GM19438 (cell line): Measurements from ENCODE around the gene APCDD1L.
"Not testable (repeated sequence)": the region's sequence is repeated elsewhere in the genome, so short reads cannot be mapped to it uniquely, and the experiment has no call there.

Source experiments
- ATAC-seq: cut with Tn5 transposase; IDR thresholded peaks from one replicate; pipeline ENCODE4 v1.9.1; 2021; ENCODE audit warnings: low read depth; ENCODE audit not compliant: unreplicated experiment

APCDD1L gene

DNA sequence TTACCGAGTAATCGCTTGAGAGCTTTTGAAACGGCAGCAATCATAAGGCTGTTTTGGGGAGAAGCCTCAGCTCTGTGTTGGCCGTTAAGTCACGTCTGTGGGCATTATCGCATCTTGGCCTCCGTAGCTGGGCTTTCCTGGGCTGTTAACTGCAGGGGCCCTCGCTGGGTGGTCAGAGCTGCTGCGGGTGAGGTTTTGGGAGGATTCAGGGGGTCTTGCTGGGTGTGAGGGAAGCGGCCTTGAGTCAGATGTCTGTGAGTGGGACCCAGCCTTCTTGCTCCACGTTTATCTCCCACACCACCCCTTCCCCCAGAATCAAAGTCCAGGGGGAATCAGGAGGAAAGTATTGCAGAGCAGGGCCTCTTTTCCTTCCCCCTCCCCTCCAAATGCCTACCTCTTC, 3.2 kb upstream of the APCDD1L start:
- ATAC-seq, result no peak

DNA sequence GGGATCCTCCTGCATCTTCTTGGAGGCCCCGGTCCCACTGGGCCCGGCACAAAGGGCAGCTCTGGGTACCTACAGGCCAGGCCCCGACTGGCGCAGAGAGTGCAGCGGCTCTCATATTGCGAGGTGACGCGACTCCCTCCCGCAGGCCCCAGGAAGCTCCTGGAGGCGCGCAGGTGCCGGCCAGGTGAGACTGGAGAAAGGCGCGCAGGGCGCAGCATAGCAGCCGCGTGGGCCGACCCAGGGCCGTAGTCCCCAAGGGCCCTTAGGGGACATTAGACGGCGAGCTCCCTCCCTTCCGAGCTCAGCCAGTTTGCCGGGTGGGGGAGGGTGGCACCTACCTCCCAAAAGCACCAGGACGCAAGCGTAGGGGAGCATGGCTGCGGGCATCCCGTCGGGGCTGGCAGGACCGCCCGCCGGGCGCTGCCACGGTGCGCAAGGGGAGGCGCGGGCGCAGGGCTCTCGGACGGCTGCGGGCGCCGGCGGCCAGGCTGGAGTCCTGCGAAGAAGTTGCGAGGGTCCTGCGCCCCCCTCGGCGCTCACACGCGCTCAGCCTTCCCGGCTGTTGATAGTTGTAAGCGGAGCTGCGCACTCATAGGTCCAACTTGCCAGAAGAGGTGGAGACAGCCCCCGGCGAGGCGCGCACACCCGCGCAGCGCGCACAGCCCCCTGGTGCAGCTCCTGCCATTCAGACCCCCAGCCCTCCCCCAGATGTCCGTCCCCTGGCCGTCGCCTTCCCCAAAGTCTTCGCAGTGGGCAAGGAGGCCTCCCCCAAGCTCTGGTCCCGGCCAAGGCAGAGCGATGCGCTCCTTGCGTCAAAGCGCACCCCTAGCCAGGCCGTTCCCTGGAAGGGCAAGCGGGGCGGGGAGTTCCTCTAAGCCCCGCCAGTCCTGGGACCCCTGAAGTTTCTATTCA, 622 bp downstream of the APCDD1L start:
- no peak for ATAC-seq

DNA sequence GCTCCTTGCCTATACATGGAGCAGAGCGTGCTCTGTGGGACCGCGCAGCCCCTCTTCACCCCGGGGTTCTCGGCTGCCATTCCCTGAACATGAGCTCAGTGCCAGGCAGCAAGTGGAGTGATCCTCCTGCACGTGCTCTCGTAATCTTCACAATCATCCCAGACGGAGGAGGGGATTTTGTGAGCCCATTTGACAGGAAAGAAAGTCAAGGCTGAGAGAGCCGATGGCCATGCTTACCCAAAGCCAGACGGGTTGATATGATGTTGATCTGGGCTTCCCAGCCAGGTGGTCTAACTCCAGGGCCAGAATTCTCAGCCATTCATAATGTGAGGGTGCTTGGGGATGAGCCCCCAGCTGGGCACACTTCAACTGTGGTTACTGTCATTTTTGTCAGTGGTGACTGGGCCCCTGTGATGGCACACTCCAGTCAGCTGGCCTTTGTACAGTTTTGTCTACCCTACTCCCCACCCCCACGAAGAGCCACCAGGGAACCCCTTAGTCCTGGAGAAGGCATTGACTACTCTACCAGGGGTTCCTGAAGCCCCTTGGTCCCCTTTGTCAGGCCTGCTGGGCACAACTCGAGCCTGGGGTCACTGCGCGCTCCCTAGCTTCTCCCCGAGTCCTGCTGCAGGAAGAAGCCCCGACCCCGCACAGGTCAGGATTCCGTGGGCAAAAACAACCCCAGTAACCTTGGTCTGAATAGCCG, 1.5 kb downstream of the APCDD1L start:
- ATAC-seq, result no peak

- ATAC-seq, result no peak
Measured at GRCh38 chr20:58512808-58513552, 2.2 kb downstream of the APCDD1L start.

GRCh38 chr20:58511861-58512260, 3.3 kb downstream of the APCDD1L start:
- no peak for ATAC-seq

- ATAC-seq, result no peak
Measured at GRCh38 chr20:58511364-58511763, 3.8 kb downstream of the APCDD1L start.

DNA sequence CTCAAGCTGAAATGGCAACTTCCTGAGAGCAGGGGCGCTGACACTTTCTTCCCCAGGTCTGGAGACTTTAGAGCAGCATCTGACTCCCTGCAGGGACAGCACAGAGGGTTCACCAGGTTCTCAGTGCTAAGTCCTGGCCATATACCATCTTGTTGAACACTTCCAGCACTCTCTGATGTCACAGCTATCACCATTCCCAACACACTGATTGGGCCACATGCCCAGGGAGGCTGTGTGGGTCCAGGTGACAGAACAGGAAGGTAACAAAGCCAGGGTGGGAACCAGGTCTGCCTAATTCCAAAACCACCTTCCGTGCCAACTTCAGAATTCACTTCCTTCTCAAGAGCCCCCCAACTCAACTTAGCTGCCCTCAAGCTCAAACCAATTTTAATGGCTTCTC, 4.3 kb downstream of the APCDD1L start:
- no peak for ATAC-seq

GRCh38 chr20:58508762-58509395, 6.3 kb downstream of the APCDD1L start:
- no peak for ATAC-seq

DNA sequence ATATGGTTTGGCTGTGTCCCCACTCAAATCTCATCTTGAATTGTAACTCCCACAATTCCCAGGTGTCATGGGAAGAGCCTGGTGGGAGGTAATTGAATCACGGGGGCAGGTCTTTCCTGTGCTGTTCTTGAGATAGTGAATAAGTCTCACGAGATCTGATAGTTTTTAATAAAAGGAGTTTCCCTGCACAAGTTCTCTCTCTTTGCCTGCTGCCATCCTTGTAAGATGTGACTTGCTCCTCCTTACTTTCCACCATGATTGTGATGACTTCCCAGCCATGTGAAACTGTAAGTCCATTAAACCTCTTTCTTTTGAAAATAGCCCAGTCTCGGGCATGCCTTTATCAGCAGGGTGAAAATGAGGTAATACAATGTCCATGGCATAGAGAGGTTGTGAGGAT, 8.2 kb downstream of the APCDD1L start:
- not testable (repeated sequence) for ATAC-seq

- ATAC-seq, result no peak
Measured at GRCh38 chr20:58504566-58504965, 10.6 kb downstream of the APCDD1L start.

DNA sequence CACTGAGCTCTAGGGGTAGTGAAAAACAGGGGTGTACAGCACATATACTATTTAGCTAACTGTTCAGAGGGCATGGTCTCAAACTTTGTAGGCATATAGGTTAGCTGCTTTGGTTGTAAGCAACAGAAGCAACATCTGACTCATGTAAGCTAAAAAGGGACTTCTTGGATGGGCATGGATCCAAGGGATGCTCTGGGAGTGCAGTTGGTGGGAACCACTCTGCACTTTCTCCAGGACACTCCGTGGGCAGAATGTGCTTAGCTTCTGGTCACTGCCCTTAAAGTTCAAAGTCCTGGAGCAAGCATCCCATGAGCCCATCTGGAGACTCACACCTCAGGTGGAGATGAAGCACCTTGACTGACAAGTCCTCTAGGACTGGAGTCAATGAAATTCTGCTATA, 11.5 kb downstream of the APCDD1L start:
- no peak for ATAC-seq

- ATAC-seq, result no peak
Measured at GRCh38 chr20:58500256-58500655, 14.9 kb downstream of the APCDD1L start.

DNA sequence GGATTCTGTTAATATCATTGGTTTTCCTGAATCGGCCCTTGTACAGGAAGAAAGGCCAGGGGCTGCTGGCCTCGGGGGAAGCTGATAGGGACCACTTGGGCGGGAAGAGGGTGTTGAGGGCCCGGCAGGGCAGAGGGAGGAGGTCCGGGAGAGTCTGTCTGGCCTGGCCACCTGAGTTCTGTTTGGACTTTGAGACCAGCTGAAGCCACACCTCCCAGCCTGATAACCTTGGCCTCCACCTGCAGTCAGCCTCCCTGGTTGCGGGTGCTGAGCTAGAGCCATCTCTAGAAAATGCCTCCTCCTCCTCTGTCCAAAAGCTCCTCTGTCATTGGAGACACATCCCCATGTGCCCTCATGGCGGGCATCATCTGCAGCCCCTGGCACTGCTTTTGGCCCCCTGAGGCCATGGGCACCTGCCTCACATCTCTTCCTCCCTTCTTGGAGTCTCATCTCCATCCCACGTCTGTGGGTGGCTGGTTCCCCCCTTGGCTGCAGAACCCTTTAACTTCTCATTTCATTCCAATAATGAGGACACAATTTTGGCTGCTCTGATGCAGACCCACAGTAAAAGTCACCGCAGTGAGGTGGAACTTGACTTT, 16.6 kb downstream of the APCDD1L start:
- no peak for ATAC-seq

DNA sequence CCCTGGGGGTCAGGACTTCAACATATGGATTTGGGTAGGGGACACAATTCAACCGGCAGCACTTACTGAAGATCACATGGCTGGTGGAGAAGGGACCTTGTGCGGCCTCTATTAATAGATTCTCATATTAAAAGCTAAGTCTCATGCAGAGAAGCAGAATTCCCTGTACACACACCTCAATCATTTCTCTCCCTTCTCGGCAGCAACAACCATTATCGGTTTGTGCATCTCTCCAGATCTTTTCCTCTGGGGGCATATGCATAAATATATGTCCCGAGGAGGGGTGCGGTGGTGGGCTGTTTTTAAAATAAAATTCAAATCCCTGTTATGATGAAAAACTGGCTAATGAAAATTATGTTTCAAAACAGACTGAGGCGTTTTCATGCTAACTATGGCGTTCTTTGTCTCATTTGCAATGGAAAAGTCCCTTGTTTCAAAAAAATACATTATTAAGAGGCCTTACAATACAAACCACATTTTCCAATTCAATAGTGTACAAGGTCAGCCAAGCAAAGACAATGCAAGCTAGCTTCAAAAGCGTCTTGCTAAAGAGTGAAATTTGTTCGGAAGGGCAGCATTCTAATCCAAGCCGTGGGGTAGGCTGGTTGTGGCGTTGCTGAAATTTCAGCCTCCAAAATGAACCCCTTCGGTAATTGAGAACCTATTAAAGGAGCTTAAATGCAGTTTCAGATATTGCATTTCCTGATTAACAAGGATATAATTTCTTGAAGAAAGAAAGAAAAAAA, 17.3 kb downstream of the APCDD1L start:
- ATAC-seq, result no peak

DNA sequence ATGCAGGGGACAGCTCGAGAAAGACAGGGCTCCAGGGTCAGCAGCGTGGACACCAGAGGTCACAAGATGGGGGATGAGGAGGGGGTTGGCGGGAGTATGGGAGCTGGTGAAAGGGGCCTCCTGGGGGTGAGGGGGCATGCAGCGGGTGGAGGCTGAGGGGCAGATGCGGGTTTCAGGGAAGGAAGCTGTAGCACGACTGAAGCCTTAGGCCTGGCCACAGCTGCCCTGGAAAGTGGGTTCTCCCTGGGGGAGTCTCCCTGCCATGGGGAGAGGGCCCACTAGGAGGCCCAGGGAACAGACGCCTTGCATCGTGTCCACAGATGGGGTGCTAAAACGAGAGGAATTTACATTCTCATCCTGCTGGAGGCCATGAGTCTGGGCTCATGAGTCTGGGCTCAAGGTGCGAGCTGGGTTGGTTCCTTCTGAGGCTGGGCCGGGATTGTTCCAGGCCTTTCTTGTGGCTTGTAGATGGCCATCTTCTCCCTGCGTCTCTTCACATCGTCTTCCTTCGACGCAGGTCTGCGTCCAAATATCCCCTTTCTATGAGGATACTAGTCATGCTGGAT, 18.0 kb downstream of the APCDD1L start:
- ATAC-seq, result no peak

- ATAC-seq, result no peak
Measured at GRCh38 chr20:58496429-58496769, 18.8 kb downstream of the APCDD1L start.

DNA sequence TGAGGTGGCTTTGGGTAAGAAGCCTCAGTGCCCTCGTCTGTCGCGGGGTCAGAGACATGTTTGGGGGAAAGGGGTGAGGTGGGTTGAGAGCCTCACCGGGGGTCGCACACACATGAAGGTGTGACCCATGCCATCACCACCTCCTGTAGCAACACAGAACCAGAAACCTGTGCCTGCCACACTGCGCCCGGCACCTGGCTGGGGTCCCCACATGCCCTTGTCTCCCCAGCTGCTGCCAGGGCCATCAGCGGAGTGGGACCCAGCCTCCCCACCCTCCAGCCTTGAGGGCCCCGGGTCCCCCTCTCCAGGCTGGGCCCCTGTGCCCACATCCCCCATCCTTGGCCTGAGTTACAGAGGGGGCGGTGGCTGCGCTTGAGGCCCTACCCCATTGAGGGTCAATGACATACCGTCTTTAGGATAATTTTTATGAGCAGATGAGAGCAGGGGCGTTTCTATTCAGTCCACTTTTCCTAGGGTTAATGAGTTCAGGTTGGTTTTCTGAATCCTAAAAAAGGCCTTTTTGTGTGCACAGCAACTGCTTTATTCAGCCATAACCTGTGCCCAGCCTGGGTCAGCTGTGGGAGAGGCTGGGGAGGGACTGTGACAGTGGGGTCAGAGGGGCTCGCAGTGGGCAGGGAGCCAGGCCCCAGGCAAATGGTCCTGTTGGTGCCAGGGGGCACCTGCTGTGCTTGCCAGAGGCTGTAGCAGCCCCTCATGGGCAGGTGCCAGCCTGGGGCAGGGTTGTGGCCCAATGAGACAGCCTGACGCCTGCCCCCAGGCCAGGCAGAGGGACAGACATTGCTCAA, 19.4 kb downstream of the APCDD1L start:
- ATAC-seq, result no peak

GRCh38 chr20:58494923-58495622, 20.1 kb downstream of the APCDD1L start:
- ATAC-seq, result no peak
